Mucosa of gallbladder (tissue), 1 donor: ENCODE data around the gene OR8H1. TPM values are rescaled to one million over a fixed set of nuclear protein-coding genes. Genes with fewer than 3 reads are reported as not detected.

Source experiments
- DNase-seq: peaks from one replicate; pipeline ENCODE4 v3.0.0-alpha.2; 2020; ENCODE audit warnings: low spot score
- total RNA-seq: library from RNA; stranded (reverse); gene quantifications from one replicate; pipeline ENCODE4 v1.2.1, GENCODE V29; 2021
- donor health status: DM: no; HTN: no; CAD: no.

Gene OR8H1, protein sequence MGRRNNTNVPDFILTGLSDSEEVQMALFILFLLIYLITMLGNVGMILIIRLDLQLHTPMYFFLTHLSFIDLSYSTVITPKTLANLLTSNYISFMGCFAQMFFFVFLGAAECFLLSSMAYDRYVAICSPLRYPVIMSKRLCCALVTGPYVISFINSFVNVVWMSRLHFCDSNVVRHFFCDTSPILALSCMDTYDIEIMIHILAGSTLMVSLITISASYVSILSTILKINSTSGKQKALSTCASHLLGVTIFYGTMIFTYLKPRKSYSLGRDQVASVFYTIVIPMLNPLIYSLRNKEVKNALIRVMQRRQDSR
- not detected for total RNA-seq

GRCh38 chr11:56292154-56292553 is at the start of gene OR8H1:
Gene OR8H1, minus strand, starts transcription at chr11:56292254. Its CDS starts 1,192 bp downstream, at chr11:56291062.
- no peak for DNase-seq

GRCh38 chr11:56340289-56340688 is 48.2 kb upstream of the OR8H1 start:
- no peak for DNase-seq

- no peak for DNase-seq
These were observed 41.1 kb upstream of the OR8H1 start for GRCh38 chr11:56333156-56333555.

- no peak for DNase-seq
These were observed 39.9 kb upstream of the OR8H1 start for GRCh38 chr11:56331861-56332491.

GRCh38 chr11:56314844-56315243 is 22.8 kb upstream of the OR8H1 start, which contains the start of gene OR8K3:
Gene OR8K3, plus strand, starts transcription at chr11:56315144. Its CDS starts 3,163 bp downstream, at chr11:56318307.
- DNase-seq = no peak

DNA sequence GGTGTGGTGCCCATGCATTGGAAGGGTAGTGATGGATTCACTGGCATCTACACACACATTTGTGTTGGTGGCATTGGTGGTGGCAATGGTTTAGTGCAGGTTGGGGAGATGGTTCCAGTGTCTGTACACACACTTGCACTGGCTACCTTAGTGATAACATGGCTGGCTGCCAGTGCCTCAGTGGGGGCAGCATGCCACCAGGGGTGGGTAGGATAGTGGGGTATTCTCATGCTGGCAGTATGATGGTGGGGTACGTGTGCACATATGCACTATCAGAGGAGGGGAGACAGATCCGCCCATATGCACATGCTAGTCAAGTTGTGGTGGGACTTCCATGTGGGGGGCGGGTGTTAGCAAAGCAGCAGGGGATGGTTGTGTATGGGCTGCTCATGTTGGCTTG is 15.8 kb upstream of the OR8H1 start:
- no peak for DNase-seq

- no peak for DNase-seq
These were observed 4.8 kb upstream of the OR8H1 start for GRCh38 chr11:56296898-56297297.

GRCh38 chr11:56273854-56274253 is 18.2 kb downstream of the OR8H1 start, which contains the start of gene OR5T1:
Gene OR5T1, plus strand, starts transcription at chr11:56274154. Its CDS starts 1,485 bp downstream, at chr11:56275639.
- no peak for DNase-seq

DNA sequence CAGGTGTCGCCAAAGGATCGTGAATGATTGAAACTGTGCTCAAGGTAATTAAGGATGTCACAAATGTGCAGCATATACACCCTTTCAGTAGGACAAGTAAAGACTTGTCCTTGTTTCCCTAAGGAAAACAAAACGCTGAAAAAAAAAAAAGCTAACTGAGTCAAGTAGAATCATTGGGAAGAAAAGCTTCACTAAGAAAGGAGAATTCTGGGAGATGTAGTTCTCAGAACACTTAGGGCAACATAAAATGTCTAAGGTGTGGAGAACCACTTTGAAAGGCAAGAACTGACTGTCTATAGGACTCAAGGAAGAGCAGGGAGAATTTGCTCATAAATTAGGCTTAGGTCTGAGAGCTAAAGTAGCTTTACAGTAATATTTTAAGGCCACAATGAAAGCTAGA is 21.0 kb downstream of the OR8H1 start:
- DNase-seq = no peak

- no peak for DNase-seq
These were observed 40.1 kb downstream of the OR8H1 start, which contains the start of gene OR5T3 for GRCh38 chr11:56251954-56252353. Gene OR5T3, plus strand, starts transcription at chr11:56252254. Its CDS starts 0 bp downstream, at chr11:56252254.

Other genes with a start within 250 kb of the OR8H1 start
- gene OR8I2, start 198.9 kb downstream of the OR8H1 start, total RNA-seq = not detected
- not detected for gene OR8H2, start 188.6 kb downstream of the OR8H1 start, total RNA-seq
- gene OR8H3, start 169.9 kb downstream of the OR8H1 start, total RNA-seq = not detected
- gene OR8J3, start 152.1 kb downstream of the OR8H1 start, total RNA-seq = not detected
- gene OR8K5, start 131.9 kb downstream of the OR8H1 start, total RNA-seq = not detected
- gene OR5J2, start 115.6 kb downstream of the OR8H1 start, total RNA-seq = not detected
- not detected for gene OR5T2, start 58.0 kb downstream of the OR8H1 start, total RNA-seq
- not detected for gene OR5T3, start 40.0 kb downstream of the OR8H1 start, total RNA-seq
- not detected for gene OR5T1, start 18.1 kb downstream of the OR8H1 start, total RNA-seq
- not detected for gene OR8K3, start 22.9 kb upstream of the OR8H1 start, total RNA-seq
- gene OR8K1, start 53.8 kb upstream of the OR8H1 start, total RNA-seq = not detected
- not detected for gene OR8J1, start 62.0 kb upstream of the OR8H1 start, total RNA-seq
- not detected for gene OR8U1, start 83.4 kb upstream of the OR8H1 start, total RNA-seq
- gene OR5AL1, start 120.4 kb upstream of the OR8H1 start, total RNA-seq = not detected
- gene OR5M3, start 181.1 kb upstream of the OR8H1 start, total RNA-seq = not detected
- not detected for gene OR5M8, start 199.1 kb upstream of the OR8H1 start, total RNA-seq